Panc1 (cell line): ENCODE measurements around the gene DDC. TPM values are rescaled to one million over a fixed set of nuclear protein-coding genes. Genes with fewer than 3 reads are reported as not detected.

Source experiments
- ATAC-seq: fragments of 200-7000 bp; cut with Tn5 transposase; 2 replicates; pipeline ENCODE4 v1.9.1; 2020; ENCODE audit warnings: mild to moderate bottlenecking, moderate library complexity
- BruUV-seq: library from RNA; stranded (reverse); fragments of 400-500 nt; replicated peaks from 2 replicates; lab custom pipeline; 2021; lab: Mats Ljungman, UMichigan
- CTCF ChIA-PET: fragments of 300-600 bp; sonication (Branson Sonifier 250); formaldehyde crosslinking; loops from one replicate; lab custom pipeline; 2022; ENCODE audit warnings: antibody characterized with exemption; lab: Charles Lee
- POLR2A ChIA-PET: fragments of 300-600 bp; sonication (Branson Sonifier 250); formaldehyde crosslinking; loops from one replicate; lab custom pipeline; 2022; ENCODE audit warnings: antibody characterized with exemption; lab: Charles Lee
- DNase-seq: peaks from one replicate; pipeline ENCODE4 v3.0.0-alpha.2; 2010; ENCODE audit warnings: low read depth, low spot score
- H3K27ac ChIP-seq: 2 replicates; pipeline ENCODE4 v1.5.1; 2011; ENCODE audit warnings: mild to moderate bottlenecking, low read length, inconsistent platforms
- H3K27me3 ChIP-seq: fragments of 200-500 bp; sonication (Bioruptor generic); 2 replicates; pipeline ENCODE4 v1.6.0; 2014; ENCODE audit warnings: low read length, inconsistent platforms; ENCODE audit not compliant: control insufficient read depth, insufficient read depth
- H3K36me3 ChIP-seq: fragments of 200-500 bp; sonication (Bioruptor generic); 2 replicates; pipeline ENCODE4 v1.5.1; 2014; ENCODE audit warnings: inconsistent platforms, mild to moderate bottlenecking, low read length, moderate library complexity; ENCODE audit not compliant: control insufficient read depth, insufficient read depth
- H3K4me1 ChIP-seq: 2 replicates; pipeline ENCODE4 v1.5.1; 2011; ENCODE audit warnings: inconsistent platforms, mild to moderate bottlenecking, low read length, moderate library complexity; ENCODE audit not compliant: control insufficient read depth, insufficient read depth
- H3K4me3 ChIP-seq, 2 experiments: 2 replicates each; pipeline ENCODE4 v1.5.1; 2011 to 2012; ENCODE audit warnings: low read depth in 2 of 2, low read length in 2 of 2, mild to moderate bottlenecking in 2 of 2, inconsistent platforms in 1 of 2, moderate library complexity in 1 of 2
- H3K9me3 ChIP-seq: fragments of 200-500 bp; sonication (Bioruptor generic); 2 replicates; pipeline ENCODE4 v1.5.1; 2014; ENCODE audit warnings: low read depth, mild to moderate bottlenecking, inconsistent platforms, low read length, moderate library complexity; ENCODE audit not compliant: control insufficient read depth, insufficient read depth
- CTCF ChIP-seq: fragments of 450-650 bp; IDR thresholded peaks from 2 replicates; pipeline ENCODE4 v1.5.1; 2017; ENCODE audit warnings: mild to moderate bottlenecking
- POLR2AphosphoS5 ChIP-seq: IDR thresholded peaks from 2 replicates; pipeline ENCODE4 v1.6.1; 2012; ENCODE audit warnings: mild to moderate bottlenecking, low read depth, low read length, moderate library complexity
- REST ChIP-seq, 2 experiments: IDR thresholded peaks; 2 replicates each; pipeline ENCODE4 v1.6.1; 2011 to 2012; ENCODE audit warnings: low read depth in 2 of 2, control low read depth in 1 of 2, low read length in 1 of 2, mild to moderate bottlenecking in 1 of 2, moderate library complexity in 1 of 2; ENCODE audit not compliant: insufficient read depth in 1 of 2
- SIN3A ChIP-seq: IDR thresholded peaks from 2 replicates; pipeline ENCODE4 v1.6.1; 2012; ENCODE audit warnings: low read depth, mild to moderate bottlenecking, low read length, moderate library complexity, borderline replicate concordance; ENCODE audit not compliant: insufficient read depth
- TCF7L2 ChIP-seq: IDR thresholded peaks from 2 replicates; pipeline ENCODE4 v1.6.1; 2011; ENCODE audit warnings: mild to moderate bottlenecking, low read depth, low read length, inconsistent platforms
- in situ Hi-C: cut with HindIII; loops from 2 replicates; pipeline ENCODE4 v1.10.0; 2016; ENCODE audit warnings: low sequenced_read_pairs, low pct_unique_long_range_greater_than_20kb
- intact Hi-C: fragments of 100-400 bp; cut with micrococcal nuclease; formaldehyde crosslinking; loops from one replicate; pipeline ENCODE4 v1.10.0; 2022; ENCODE audit not compliant: unreplicated experiment
- total RNA-seq: library from RNA; stranded (reverse); gene quantifications from one replicate; pipeline ENCODE4 v1.2.1, GENCODE V29; 2021; ENCODE audit not compliant: unreplicated experiment

Gene DDC
- total RNA-seq, 1 experiment from 2014 or later, result not detected

GRCh38 chr7:50425318-50425717, 139.9 kb downstream of the DDC start:
- no peak for ATAC-seq
- CTCF ChIA-PET, result no interaction called here

GRCh38 chr7:50423860-50424259, 141.3 kb downstream of the DDC start:
- ChIA-PET POLR2A (no interaction called here), CTCF (no interaction called here)
- no peak overlapping the region for H3K4me3 ChIP-seq
- in situ Hi-C loops, result no loop called here
- intact Hi-C loops, result no loop called here
- no peaks in the 10 kb centered on the region for H3K36me3 ChIP-seq
- no peak overlapping the region for H3K27ac ChIP-seq
- ATAC-seq (no peak), DNase-seq (no peak)
- TF ChIP-seq TCF7L2 (no peak), POLR2AphosphoS5 (no peak), CTCF (no peak), SIN3A (no peak), REST (IDR thresholded peaks at IDR 0.05; ENCODE audit: insufficient read depth in 1 of 2, low read depth in 2 of 2, low read length in 1 of 2) (no peak)
- no peaks in the 10 kb centered on the region for H3K9me3 ChIP-seq
- H3K4me1 ChIP-seq, result no peaks in the 10 kb centered on the region
- BruUV-seq, result no TSS peak
- no peaks in the 10 kb centered on the region for H3K27me3 ChIP-seq

More at GRCh38 chr7:50425318-50425717, 139.9 kb downstream of the DDC start:
- in situ Hi-C loops (no loop called here), intact Hi-C loops (no loop called here)
- Histone ChIP-seq H3K4me1 (no peaks in the 10 kb centered on the region), H3K27ac (no peak overlapping the region), H3K9me3 (no peaks in the 10 kb centered on the region), H3K4me3 (no peak overlapping the region), H3K27me3 (no peaks in the 10 kb centered on the region), H3K36me3 (no peaks in the 10 kb centered on the region)
- no TSS peak for BruUV-seq
- TF ChIP-seq REST (IDR thresholded peaks at IDR 0.05; ENCODE audit: insufficient read depth in 1 of 2, low read depth in 2 of 2, low read length in 1 of 2) (no peak), POLR2AphosphoS5 (no peak), TCF7L2 (no peak), SIN3A (no peak), CTCF (no peak)
- POLR2A ChIA-PET, result no interaction called here
- no peak for DNase-seq
